GM12865 (cell line): ENCODE data around the gene SYNDIG1.

Experiments
- DNase-seq: peaks from one replicate; pipeline ENCODE4 v3.0.0; 2010; ENCODE audit warnings: low read depth
- H3K4me3 ChIP-seq: 2 replicates; pipeline ENCODE4 v1.5.1; 2011; ENCODE audit warnings: mild to moderate bottlenecking, low read depth, low read length, control low read depth
- TF ChIP-seq, protein P1 (sequence below): IDR thresholded peaks from 2 replicates; pipeline ENCODE4 v1.5.1; 2011; ENCODE audit warnings: low read length, control low read depth, low read depth, inconsistent platforms; ENCODE audit not compliant: insufficient read depth; ENCODE audit errors: missing control alignments

Gene SYNDIG1

DNA sequence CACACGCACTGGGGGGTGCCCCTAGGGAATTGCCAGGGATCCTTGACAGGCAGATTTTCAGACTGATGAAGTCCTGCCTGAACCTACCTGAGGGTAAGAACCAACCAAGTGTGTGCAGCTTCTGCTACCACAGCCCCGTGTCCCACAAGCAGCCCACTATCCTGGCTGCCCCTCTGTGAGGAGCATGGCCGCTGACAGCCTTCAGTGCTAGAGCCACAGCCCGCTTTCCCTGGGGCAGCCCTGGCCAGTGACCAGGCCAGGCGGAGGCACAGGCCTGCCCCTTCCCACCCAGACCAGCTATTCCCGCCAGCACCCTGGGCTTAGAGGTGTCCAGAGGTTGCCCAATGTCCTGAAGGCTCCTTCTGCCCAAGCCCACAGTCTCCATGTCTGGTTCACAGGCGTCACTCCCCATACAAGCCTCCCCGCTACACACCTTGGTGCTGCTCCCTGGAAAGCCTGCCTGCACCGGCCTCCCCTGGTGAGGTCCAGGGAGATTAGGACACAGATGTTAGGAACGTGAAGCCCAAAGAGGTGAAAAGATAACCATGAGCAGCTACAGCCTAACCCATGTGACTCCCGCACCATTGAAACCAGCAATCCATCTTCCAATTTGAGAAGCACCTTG is 207.0 kb downstream of the SYNDIG1 start:
- no peak overlapping the region for H3K4me3 ChIP-seq
- no peak for DNase-seq
- TF ChIP-seq, protein P1, sequence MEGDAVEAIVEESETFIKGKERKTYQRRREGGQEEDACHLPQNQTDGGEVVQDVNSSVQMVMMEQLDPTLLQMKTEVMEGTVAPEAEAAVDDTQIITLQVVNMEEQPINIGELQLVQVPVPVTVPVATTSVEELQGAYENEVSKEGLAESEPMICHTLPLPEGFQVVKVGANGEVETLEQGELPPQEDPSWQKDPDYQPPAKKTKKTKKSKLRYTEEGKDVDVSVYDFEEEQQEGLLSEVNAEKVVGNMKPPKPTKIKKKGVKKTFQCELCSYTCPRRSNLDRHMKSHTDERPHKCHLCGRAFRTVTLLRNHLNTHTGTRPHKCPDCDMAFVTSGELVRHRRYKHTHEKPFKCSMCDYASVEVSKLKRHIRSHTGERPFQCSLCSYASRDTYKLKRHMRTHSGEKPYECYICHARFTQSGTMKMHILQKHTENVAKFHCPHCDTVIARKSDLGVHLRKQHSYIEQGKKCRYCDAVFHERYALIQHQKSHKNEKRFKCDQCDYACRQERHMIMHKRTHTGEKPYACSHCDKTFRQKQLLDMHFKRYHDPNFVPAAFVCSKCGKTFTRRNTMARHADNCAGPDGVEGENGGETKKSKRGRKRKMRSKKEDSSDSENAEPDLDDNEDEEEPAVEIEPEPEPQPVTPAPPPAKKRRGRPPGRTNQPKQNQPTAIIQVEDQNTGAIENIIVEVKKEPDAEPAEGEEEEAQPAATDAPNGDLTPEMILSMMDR = no peak

DNA sequence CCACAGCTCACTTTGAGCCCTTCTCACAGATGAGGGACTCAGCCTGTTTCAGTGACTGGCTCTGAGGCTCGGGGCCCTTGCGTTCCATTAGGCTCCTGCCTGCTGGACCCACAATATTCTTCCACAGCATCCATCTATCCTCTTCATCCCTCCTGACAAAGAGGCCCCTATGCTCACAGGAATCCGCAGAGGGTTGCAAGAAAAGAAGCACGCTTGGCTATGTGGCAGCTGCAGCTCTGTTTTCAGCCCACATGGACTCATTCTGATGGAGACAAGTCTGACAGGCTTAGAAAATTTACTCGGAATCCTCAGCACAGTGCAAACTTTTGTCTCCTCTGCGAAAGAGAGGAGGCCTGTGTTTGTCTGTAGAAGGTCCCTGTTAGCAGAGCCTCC is 207.5 kb downstream of the SYNDIG1 start:
- TF ChIP-seq, protein P1 = no peak
- DNase-seq = no peak
- H3K4me3 ChIP-seq = no peak overlapping the region

DNA sequence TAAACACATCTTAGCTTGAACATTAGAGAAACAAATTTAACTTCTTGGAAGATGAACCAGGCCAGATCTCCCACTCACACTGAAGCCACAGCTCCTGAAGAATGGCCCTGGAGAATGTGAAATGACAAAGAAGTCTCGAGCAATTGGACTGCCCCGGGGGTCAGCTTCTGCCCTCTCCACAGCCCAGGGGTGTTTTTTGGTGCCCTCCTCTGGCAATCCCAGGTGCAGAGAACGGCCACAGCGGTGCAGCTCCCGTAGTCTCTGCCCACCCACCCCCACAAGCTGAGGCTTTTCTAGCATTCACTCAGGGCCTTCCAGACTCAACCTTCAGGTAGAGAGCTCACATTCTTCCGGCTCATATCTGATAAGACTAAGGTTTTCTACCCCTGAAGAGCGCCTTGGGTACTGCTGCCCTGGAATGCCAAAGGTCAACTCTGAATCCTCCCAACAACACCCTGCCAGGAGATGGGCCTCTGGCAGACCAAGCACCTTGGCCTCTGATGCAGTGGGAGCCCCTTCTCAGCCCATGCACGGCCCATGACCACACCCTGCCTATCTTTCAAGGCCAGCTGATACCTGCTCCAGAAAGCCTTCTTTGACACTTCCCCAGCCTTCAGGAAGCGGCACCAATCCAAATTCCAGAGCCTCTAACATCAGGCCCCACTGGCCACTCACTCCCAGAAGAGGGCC is 208.3 kb downstream of the SYNDIG1 start:
- no peak for DNase-seq
- TF ChIP-seq, protein P1 = no peak
- no peak overlapping the region for H3K4me3 ChIP-seq

DNA sequence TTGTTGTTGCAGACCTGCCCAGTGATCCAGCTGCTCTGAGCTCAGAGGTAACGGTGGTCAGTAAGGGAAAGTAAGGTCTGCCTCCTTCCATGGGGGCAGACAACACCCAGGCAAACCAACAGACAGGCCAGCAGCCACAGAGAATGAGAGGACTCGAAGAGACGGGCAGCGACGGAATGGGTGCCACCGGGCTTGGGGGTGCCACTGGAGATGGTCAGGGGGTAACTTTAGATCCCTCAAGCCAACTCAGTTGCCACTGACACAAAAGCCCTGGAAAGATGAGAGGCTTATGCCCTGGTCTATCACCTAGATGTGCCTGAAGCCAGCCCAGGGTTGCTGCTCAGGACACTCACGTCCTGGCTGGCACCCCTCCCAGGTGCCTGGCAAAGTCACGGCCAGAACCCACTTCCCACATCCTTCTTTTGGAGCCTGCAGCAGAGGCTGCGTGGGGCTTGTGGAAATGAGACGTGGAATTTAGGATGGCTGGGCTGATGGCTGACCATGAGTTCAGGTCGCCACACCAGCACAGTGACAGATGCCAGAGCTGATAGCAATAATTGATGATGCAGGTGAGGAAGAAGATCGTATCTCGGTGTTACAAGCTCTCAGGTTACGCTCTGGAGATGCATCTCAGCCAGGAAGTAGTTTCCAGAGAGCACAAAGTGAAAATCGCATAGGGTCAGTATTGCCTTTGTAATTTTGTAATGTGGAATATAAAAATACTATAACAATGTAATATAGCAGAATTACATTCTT is 209.1 kb downstream of the SYNDIG1 start:
- DNase-seq = no peak
- TF ChIP-seq, protein P1 = no peak
- no peak overlapping the region for H3K4me3 ChIP-seq

DNA sequence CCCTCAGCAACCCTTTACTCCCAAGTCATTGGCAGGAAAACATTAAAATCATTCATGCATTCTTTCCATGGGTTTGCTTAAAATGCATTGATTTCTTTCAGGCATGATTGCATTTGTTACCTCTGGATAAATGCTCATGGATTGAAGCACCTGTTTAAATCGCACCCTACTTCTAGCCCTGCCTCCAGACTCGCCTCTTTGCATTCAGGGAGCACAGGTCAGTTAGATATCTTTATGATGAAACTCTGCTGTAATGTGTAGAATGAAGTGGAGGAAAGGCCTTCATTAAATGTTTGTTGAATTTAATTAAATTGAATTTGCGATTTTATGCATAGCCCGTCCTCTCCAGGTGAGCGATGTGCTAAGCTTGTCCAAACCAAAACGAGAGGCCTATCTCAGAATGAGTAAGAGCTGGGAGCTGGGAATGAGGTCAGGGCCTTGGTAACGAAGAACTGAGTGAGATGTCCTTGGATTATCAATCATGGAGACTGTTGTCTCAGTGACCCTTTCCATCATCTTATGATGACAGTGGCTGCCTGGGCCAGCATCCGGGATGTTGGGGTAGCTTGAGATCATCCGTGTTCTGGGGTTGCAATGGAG is 210.1 kb downstream of the SYNDIG1 start:
- TF ChIP-seq, protein P1 = no peak
- DNase-seq = no peak
- H3K4me3 ChIP-seq = no peak overlapping the region

DNA sequence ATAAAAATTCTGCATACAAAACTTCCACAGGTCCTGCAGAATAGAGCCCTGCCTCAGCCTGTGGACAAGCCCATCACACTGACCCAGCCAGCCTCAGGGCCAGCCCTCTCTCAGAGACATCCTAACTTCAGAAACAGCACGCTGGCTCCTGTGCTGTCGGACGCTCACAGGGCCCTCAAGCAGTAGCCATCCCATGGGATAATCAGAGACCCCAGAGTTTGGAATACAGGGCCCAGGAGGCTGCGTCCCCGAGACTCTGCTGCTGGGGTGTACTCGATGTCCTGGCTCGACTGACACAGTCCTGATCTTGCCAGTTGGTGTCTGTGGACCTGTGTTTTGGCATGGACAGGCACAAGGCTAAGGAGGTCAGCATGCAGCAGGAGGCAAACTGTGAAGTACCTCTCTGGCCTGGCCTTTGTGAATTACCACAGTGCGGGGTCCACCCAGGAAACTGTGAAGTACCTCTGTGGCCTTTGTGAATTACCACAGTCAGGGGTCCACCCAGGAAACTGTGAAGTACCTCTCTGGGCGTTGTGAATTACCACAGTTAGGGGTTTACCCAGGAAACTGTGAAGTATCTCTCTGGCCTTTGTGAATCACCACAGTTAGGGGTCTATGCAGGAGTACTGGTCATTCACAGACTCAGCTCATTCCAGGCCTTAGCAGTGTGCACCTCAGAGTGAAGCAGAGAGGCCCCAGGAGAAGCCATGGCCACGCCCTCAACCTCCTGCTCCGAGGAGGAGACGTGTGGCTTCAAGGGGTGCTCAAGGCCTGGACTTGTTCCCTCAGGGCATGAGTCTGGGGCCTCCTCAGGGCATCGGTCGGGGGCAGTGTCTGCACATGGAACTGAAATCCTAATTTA is 212.4 kb downstream of the SYNDIG1 start:
- H3K4me3 ChIP-seq = no peak overlapping the region
- TF ChIP-seq, protein P1 = no peak
- DNase-seq = no peak
